Cerebellar nuclear complex (tissue), 1 donor: ENCODE data around the gene KLHL40.

Experiments
- DNase-seq, 2 experiments: peaks; one replicate each; lab custom pipeline; 2025; lab: John Stamatoyannopoulos, UW

KLHL40 gene

GRCh38 chr3:42725454-42725853, 40.1 kb downstream of the KLHL40 start:
- no peak for DNase-seq

GRCh38 chr3:42728056-42728455, 42.7 kb downstream of the KLHL40 start:
- DNase-seq: no peak

GRCh38 chr3:42728668-42729364, 43.5 kb downstream of the KLHL40 start:
- DNase-seq: no peak

GRCh38 chr3:42729404-42730145, 44.2 kb downstream of the KLHL40 start:
- no peak for DNase-seq

- DNase-seq: no peak
These were observed 45.0 kb downstream of the KLHL40 start for GRCh38 chr3:42730294-42730693.

- DNase-seq: no peak
These were observed 45.5 kb downstream of the KLHL40 start for GRCh38 chr3:42730706-42731420.

- DNase-seq: no peak
These were observed 46.3 kb downstream of the KLHL40 start for GRCh38 chr3:42731476-42732195.

GRCh38 chr3:42732196-42732828, 47.0 kb downstream of the KLHL40 start:
- DNase-seq: no peak

GRCh38 chr3:42732829-42733459, 47.6 kb downstream of the KLHL40 start:
- DNase-seq: no peak

- no peak for DNase-seq
These were observed 48.3 kb downstream of the KLHL40 start for GRCh38 chr3:42733501-42734262.

GRCh38 chr3:42734263-42734860, 49.0 kb downstream of the KLHL40 start:
- no peak for DNase-seq

GRCh38 chr3:42735019-42735418, 49.7 kb downstream of the KLHL40 start:
- DNase-seq: no peak

GRCh38 chr3:42735615-42736014, 50.3 kb downstream of the KLHL40 start:
- DNase-seq: no peak

GRCh38 chr3:42736081-42736480, 50.7 kb downstream of the KLHL40 start:
- DNase-seq: no peak

GRCh38 chr3:42736531-42736930, 51.2 kb downstream of the KLHL40 start:
- no peak for DNase-seq

GRCh38 chr3:42739401-42740158, 54.2 kb downstream of the KLHL40 start:
- no peak for DNase-seq

GRCh38 chr3:42741796-42742195, 56.5 kb downstream of the KLHL40 start:
- DNase-seq: no peak
